ENCODE data around the gene RNMT.

RNMT gene

DNA sequence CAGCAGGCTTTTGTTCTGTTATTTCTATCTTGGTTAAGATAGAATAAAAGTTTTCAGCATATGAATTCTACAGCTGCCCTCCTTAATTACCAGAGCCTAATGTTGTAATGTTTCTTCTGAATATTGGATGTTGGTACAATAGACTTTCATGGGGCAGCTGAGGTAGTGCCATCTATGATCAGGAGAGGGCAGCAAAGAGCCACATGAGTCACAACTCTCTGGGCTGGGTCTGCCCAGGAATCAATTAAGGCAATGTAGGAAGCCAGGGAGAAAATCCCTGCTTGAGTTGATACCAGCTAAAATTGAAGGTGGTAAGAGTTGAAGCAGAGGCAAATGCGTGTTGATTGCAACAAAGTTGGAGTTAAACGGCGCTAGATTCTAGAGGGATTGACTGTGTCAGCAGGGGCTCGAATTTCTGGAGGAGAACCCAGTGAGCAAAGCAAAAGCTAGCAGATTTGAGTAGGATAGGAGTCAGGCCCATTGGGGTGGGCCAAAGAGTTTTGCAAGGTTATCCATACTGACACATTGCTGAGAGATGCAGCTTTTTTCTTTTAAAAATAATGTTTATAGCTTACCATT is 86.9 kb downstream of the RNMT start:
- DNase-seq: peak in 3 of 5 experiments; percentile 20 to 46 (median 34)
